Erythroblast (primary cell): ENCODE data around the gene TTC39A.

ENCODE experiments used
- GATA1 ChIP-seq: IDR thresholded peaks from 2 replicates; pipeline ENCODE4 v1.6.1; 2011; ENCODE audit warnings: low read depth, mild to moderate bottlenecking, control low read depth, low read length, moderate library complexity
- POLR2A ChIP-seq: IDR thresholded peaks from 2 replicates; pipeline ENCODE4 v1.6.1; 2011; ENCODE audit warnings: mild to moderate bottlenecking, low read length

DNA sequence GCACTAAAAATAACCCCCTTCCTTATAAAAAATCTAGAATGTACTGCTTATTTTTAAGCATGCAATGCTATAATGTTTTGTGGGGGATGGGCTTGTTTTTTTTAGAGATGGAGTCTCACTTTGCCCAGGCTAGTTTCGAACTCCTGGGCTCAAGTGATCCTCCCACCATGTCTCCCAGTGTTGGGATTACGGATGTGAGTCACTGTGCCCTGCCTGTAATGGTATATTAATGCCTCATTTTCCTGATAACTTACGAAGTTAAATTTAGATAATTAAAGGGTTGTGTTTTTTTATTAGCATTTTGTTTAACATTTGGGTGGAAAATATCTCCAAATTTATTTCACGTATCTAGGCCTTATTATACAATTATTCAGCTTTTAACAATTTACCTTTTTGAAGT, 87.8 kb downstream of the TTC39A start:
- TF ChIP-seq POLR2A, result no peak
- no peak for TF ChIP-seq GATA1
